ENCODE data around the gene CNFN.

Gene CNFN

GRCh38 chr19:42401365-42402303 lies 11.5 kb upstream of the CNFN start:
- Mint-ChIP-seq H3K4me3 (peak overlapping the region; percentile 71), H3K36me3 (ENCODE audit: low read depth) (peaks cover 16% of the 10 kb centered on the region), H3K9me3 (no peaks in the 10 kb centered on the region), H3K4me1 (ENCODE audit: low read depth) (peaks cover 41% of the 10 kb centered on the region), H3K27me3 (peaks cover 29% of the 10 kb centered on the region), H3K27ac (peak overlapping the region; percentile 51)
- intact Hi-C loops (cut with micrococcal nuclease), result loop anchor here (5.0 kb wide), 1 partner anchor 294 kb away; no protein-coding TSS in a partner anchor

GRCh38 chr19:42400404-42400803 lies 10.3 kb upstream of the CNFN start:
- no peak overlapping the region for H3K4me3 Mint-ChIP-seq
- H3K36me3 Mint-ChIP-seq (ENCODE audit: low read depth), result peaks cover 16% of the 10 kb centered on the region
- peaks cover 29% of the 10 kb centered on the region for H3K27me3 Mint-ChIP-seq
- H3K4me1 Mint-ChIP-seq (ENCODE audit: low read depth), result peaks cover 51% of the 10 kb centered on the region
- no peaks in the 10 kb centered on the region for H3K9me3 Mint-ChIP-seq
- no peak overlapping the region for H3K27ac Mint-ChIP-seq
- intact Hi-C loops (cut with micrococcal nuclease), result loop anchor here (5.0 kb wide), 1 partner anchor 293 kb away; no protein-coding TSS in a partner anchor

- H3K36me3 Mint-ChIP-seq (ENCODE audit: low read depth), result peaks cover 16% of the 10 kb centered on the region
- no peaks in the 10 kb centered on the region for H3K9me3 Mint-ChIP-seq
- H3K4me1 Mint-ChIP-seq (ENCODE audit: low read depth), result peaks cover 50% of the 10 kb centered on the region
- peaks cover 31% of the 10 kb centered on the region for H3K27me3 Mint-ChIP-seq
- peak overlapping the region; percentile 84 for H3K4me3 Mint-ChIP-seq
- peak overlapping the region; percentile 90 for H3K27ac Mint-ChIP-seq
- intact Hi-C loops (cut with micrococcal nuclease), result no loop called here
Observed at GRCh38 chr19:42397263-42398166, 7.4 kb upstream of the CNFN start.

GRCh38 chr19:42396381-42397262 lies 6.5 kb upstream of the CNFN start:
- Mint-ChIP-seq H3K4me3 (peak overlapping the region; percentile 84), H3K27ac (peak overlapping the region; percentile 90), H3K4me1 (ENCODE audit: low read depth) (peaks cover 41% of the 10 kb centered on the region), H3K36me3 (ENCODE audit: low read depth) (peaks cover 16% of the 10 kb centered on the region), H3K27me3 (peaks cover 28% of the 10 kb centered on the region), H3K9me3 (no peaks in the 10 kb centered on the region)
- intact Hi-C loops (cut with micrococcal nuclease), result no loop called here

GRCh38 chr19:42394751-42395150 lies 4.7 kb upstream of the CNFN start:
- Mint-ChIP-seq H3K27ac (no peak overlapping the region), H3K4me3 (no peak overlapping the region), H3K36me3 (ENCODE audit: low read depth) (peaks cover 8% of the 10 kb centered on the region), H3K27me3 (peaks cover 30% of the 10 kb centered on the region), H3K9me3 (no peaks in the 10 kb centered on the region), H3K4me1 (ENCODE audit: low read depth) (peaks cover 33% of the 10 kb centered on the region)
- intact Hi-C loops (cut with micrococcal nuclease), result no loop called here

- intact Hi-C loops (cut with micrococcal nuclease), result no loop called here
- Mint-ChIP-seq H3K4me3 (no peak overlapping the region), H3K4me1 (ENCODE audit: low read depth) (peaks cover 14% of the 10 kb centered on the region), H3K27ac (no peak overlapping the region), H3K9me3 (no peaks in the 10 kb centered on the region), H3K27me3 (peaks cover 48% of the 10 kb centered on the region), H3K36me3 (ENCODE audit: low read depth) (peaks cover 2% of the 10 kb centered on the region)
Observed at GRCh38 chr19:42392165-42392564, 2.1 kb upstream of the CNFN start.

GRCh38 chr19:42388851-42389489 lies 1.1 kb downstream of the CNFN start:
- peaks cover 54% of the 10 kb centered on the region for H3K27me3 Mint-ChIP-seq
- no peaks in the 10 kb centered on the region for H3K9me3 Mint-ChIP-seq
- peaks cover 7% of the 10 kb centered on the region for H3K4me1 Mint-ChIP-seq (ENCODE audit: low read depth)
- H3K27ac Mint-ChIP-seq, result no peak overlapping the region
- intact Hi-C loops (cut with micrococcal nuclease), result loop anchor here (5.0 kb wide), 1 partner anchor 43 kb away; no protein-coding TSS in a partner anchor
- no peaks in the 10 kb centered on the region for H3K36me3 Mint-ChIP-seq (ENCODE audit: low read depth)
- H3K4me3 Mint-ChIP-seq, result no peak overlapping the region

- H3K27ac Mint-ChIP-seq, result peak overlapping the region; percentile 45
- H3K4me3 Mint-ChIP-seq, result peak overlapping the region; percentile 70
- H3K4me1 Mint-ChIP-seq (ENCODE audit: low read depth), result peaks cover 7% of the 10 kb centered on the region
- H3K36me3 Mint-ChIP-seq (ENCODE audit: low read depth), result no peaks in the 10 kb centered on the region
- no peaks in the 10 kb centered on the region for H3K9me3 Mint-ChIP-seq
- intact Hi-C loops (cut with micrococcal nuclease), result loop anchor here (5.0 kb wide), 1 partner anchor 45 kb away; no protein-coding TSS in a partner anchor
- H3K27me3 Mint-ChIP-seq, result peaks cover 51% of the 10 kb centered on the region
Observed at GRCh38 chr19:42386974-42387707, 3.0 kb downstream of the CNFN start.

- intact Hi-C loops (cut with micrococcal nuclease), result no loop called here
- Mint-ChIP-seq H3K4me1 (ENCODE audit: low read depth) (no peaks in the 10 kb centered on the region), H3K4me3 (no peak overlapping the region), H3K9me3 (no peaks in the 10 kb centered on the region), H3K27ac (no peak overlapping the region), H3K36me3 (ENCODE audit: low read depth) (peaks cover 12% of the 10 kb centered on the region), H3K27me3 (peaks cover 34% of the 10 kb centered on the region)
Observed at GRCh38 chr19:42380155-42380554, 9.9 kb downstream of the CNFN start.

GRCh38 chr19:42378225-42379215 lies 11.6 kb downstream of the CNFN start:
- Mint-ChIP-seq H3K4me3 (no peak overlapping the region), H3K27ac (no peak overlapping the region)

GRCh38 chr19:42376177-42376555 lies 13.9 kb downstream of the CNFN start:
- Mint-ChIP-seq H3K4me3 (no peak overlapping the region), H3K36me3 (ENCODE audit: low read depth) (peaks cover 22% of the 10 kb centered on the region), H3K9me3 (no peaks in the 10 kb centered on the region), H3K27ac (no peak overlapping the region), H3K27me3 (peaks cover 26% of the 10 kb centered on the region), H3K4me1 (ENCODE audit: low read depth) (peaks cover 10% of the 10 kb centered on the region)
- intact Hi-C loops (cut with micrococcal nuclease), result no loop called here

More at GRCh38 chr19:42378225-42379215, 11.6 kb downstream of the CNFN start:
- intact Hi-C loops (cut with micrococcal nuclease), result no loop called here
- Mint-ChIP-seq H3K27me3 (peaks cover 34% of the 10 kb centered on the region), H3K4me1 (ENCODE audit: low read depth) (no peaks in the 10 kb centered on the region), H3K36me3 (ENCODE audit: low read depth) (peaks cover 22% of the 10 kb centered on the region), H3K9me3 (no peaks in the 10 kb centered on the region)

All from dendritic cell treated with granulocyte-macrophage colony-stimulating factor and Interleukin-4, amounts not matched to agents 40 ng/mL and 50 ng/mL, for 4 days (primary cell).